H9 (cell line): ENCODE data around the gene SCGN. TPM values are rescaled to one million over a fixed set of nuclear protein-coding genes. Genes with fewer than 3 reads are reported as not detected.

Experiments used
- DNase-seq: peaks from one replicate; pipeline ENCODE4 v3.0.0-alpha.2; 2017
- H2AFZ ChIP-seq: one replicate; pipeline ENCODE4 v1.6.1; 2013; ENCODE audit warnings: mild to moderate bottlenecking, low read length, control low read depth, moderate library complexity
- H2AK5ac ChIP-seq: 2 replicates; pipeline ENCODE4 v1.6.1; 2013; ENCODE audit warnings: low read length, control low read depth, mixed read lengths; ENCODE audit not compliant: insufficient read length
- H2BK120ac ChIP-seq: one replicate; pipeline ENCODE4 v1.6.1; 2013; ENCODE audit warnings: low read depth, mild to moderate bottlenecking, low read length, control low read depth, inconsistent platforms; ENCODE audit not compliant: poor library complexity, severe bottlenecking
- H2BK12ac ChIP-seq: 2 replicates; pipeline ENCODE4 v1.6.1; 2013; ENCODE audit warnings: low read length, control low read depth, mixed read lengths, low read depth; ENCODE audit not compliant: insufficient read length
- H2BK15ac ChIP-seq: 2 replicates; pipeline ENCODE4 v1.6.1; 2013; ENCODE audit warnings: low read depth, low read length, control low read depth
- H2BK20ac ChIP-seq: one replicate; pipeline ENCODE4 v1.6.1; 2013; ENCODE audit warnings: low read depth, mild to moderate bottlenecking, low read length, control low read depth, inconsistent platforms; ENCODE audit not compliant: poor library complexity, severe bottlenecking
- H2BK5ac ChIP-seq: 2 replicates; pipeline ENCODE4 v1.6.1; 2013; ENCODE audit warnings: low read length, control low read depth, mixed read lengths; ENCODE audit not compliant: insufficient read length
- H3K14ac ChIP-seq: 2 replicates; pipeline ENCODE4 v1.6.1; 2013; ENCODE audit warnings: low read length, control low read depth; ENCODE audit not compliant: insufficient read depth
- H3K18ac ChIP-seq: 2 replicates; pipeline ENCODE4 v1.6.1; 2013; ENCODE audit warnings: low read depth, mild to moderate bottlenecking, mixed read lengths, low read length, control low read depth; ENCODE audit not compliant: insufficient read length
- H3K23ac ChIP-seq: 2 replicates; pipeline ENCODE4 v1.6.1; 2013; ENCODE audit warnings: low read length, control low read depth, mixed read lengths, low read depth; ENCODE audit not compliant: insufficient read length
- H3K23me2 ChIP-seq: 2 replicates; pipeline ENCODE4 v1.6.1; 2013; ENCODE audit warnings: low read depth, mild to moderate bottlenecking, mixed read lengths, low read length, control low read depth; ENCODE audit not compliant: insufficient read length, poor library complexity, severe bottlenecking
- H3K27ac ChIP-seq: 2 replicates; pipeline ENCODE4 v1.5.1; 2013; ENCODE audit warnings: low read length, control low read depth, mixed read lengths, low read depth; ENCODE audit not compliant: insufficient read length
- H3K27me3 ChIP-seq: 2 replicates; pipeline ENCODE4 v1.6.1; 2013; ENCODE audit warnings: low read length, control low read depth, inconsistent platforms; ENCODE audit not compliant: insufficient read depth
- H3K4ac ChIP-seq: 2 replicates; pipeline ENCODE4 v1.6.1; 2013; ENCODE audit warnings: low read depth, mild to moderate bottlenecking, control low read depth, inconsistent platforms, low read length, moderate library complexity
- H3K4me1 ChIP-seq: 2 replicates; pipeline ENCODE4 v1.6.1; 2013; ENCODE audit warnings: low read length, control low read depth, inconsistent platforms; ENCODE audit not compliant: insufficient read depth
- H3K4me2 ChIP-seq: 2 replicates; pipeline ENCODE4 v1.6.1; 2013; ENCODE audit warnings: low read length, control low read depth, mixed read lengths; ENCODE audit not compliant: insufficient read length, insufficient read depth
- H3K56ac ChIP-seq: 2 replicates; pipeline ENCODE4 v1.6.1; 2013; ENCODE audit warnings: low read depth, mild to moderate bottlenecking, mixed read lengths, low read length, control low read depth; ENCODE audit not compliant: insufficient read length
- H3K79me1 ChIP-seq: 2 replicates; pipeline ENCODE4 v1.6.1; 2013; ENCODE audit warnings: low read depth, mild to moderate bottlenecking, moderate library complexity, low read length, control low read depth, inconsistent platforms; ENCODE audit not compliant: insufficient read depth, poor library complexity, severe bottlenecking
- H3K79me2 ChIP-seq: 2 replicates; pipeline ENCODE4 v1.6.1; 2013; ENCODE audit warnings: low read length, control low read depth, inconsistent platforms; ENCODE audit not compliant: insufficient read depth
- H3K9ac ChIP-seq: 2 replicates; pipeline ENCODE4 v1.6.1; 2013; ENCODE audit warnings: low read length, control low read depth, mixed read lengths; ENCODE audit not compliant: insufficient read length; ENCODE audit errors: extremely low read depth
- H3K9me3 ChIP-seq: one replicate; pipeline ENCODE4 v1.6.1; 2013; ENCODE audit warnings: low read depth, low read length, inconsistent platforms; ENCODE audit not compliant: control insufficient read depth
- H3T11ph ChIP-seq: one replicate; pipeline ENCODE4 v1.6.1; 2013; ENCODE audit warnings: mild to moderate bottlenecking, low read length, control low read depth, inconsistent platforms
- H4K20me1 ChIP-seq: one replicate; pipeline ENCODE4 v1.6.1; 2013; ENCODE audit not compliant: control insufficient read depth, insufficient read length, insufficient read depth
- H4K5ac ChIP-seq: 2 replicates; pipeline ENCODE4 v1.6.1; 2013; ENCODE audit warnings: low read depth, mild to moderate bottlenecking, mixed read lengths, low read length, control low read depth; ENCODE audit not compliant: insufficient read length
- H4K8ac ChIP-seq: replicated peaks from 2 replicates; pipeline ENCODE4 v1.6.1; 2013; ENCODE audit warnings: low read length, control low read depth, mixed read lengths, low read depth; ENCODE audit not compliant: insufficient read length
- H4K91ac ChIP-seq: 2 replicates; pipeline ENCODE4 v1.6.1; 2013; ENCODE audit warnings: low read depth, mild to moderate bottlenecking, moderate library complexity, mixed read lengths, low read length, control low read depth; ENCODE audit not compliant: insufficient read length
- H3K27ac Mint-ChIP-seq, 3 experiments: 2 replicates in 2 of 3; 3 replicates in 1 of 3; pipeline ENCODE4 v1.8.0; 2020 to 2021; ENCODE audit warnings: mixed read lengths in 3 of 3, mild to moderate bottlenecking in 1 of 3, moderate library complexity in 1 of 3
- H3K27me3 Mint-ChIP-seq: 2 replicates; pipeline ENCODE4 v1.8.0; 2021; ENCODE audit warnings: low read depth, mild to moderate bottlenecking, moderate library complexity, mixed read lengths
- H3K36me3 Mint-ChIP-seq, 3 experiments: 2 replicates in 2 of 3; 3 replicates in 1 of 3; pipeline ENCODE4 v1.8.0; 2020 to 2021; ENCODE audit warnings: low read depth in 3 of 3, mixed read lengths in 3 of 3; ENCODE audit not compliant: insufficient read depth in 1 of 3
- H3K4me1 Mint-ChIP-seq, 2 experiments: 2 replicates each; pipeline ENCODE4 v1.8.0; 2020; ENCODE audit warnings: mixed read lengths in 2 of 2
- H3K4me3 Mint-ChIP-seq, 2 experiments: 2 replicates in 1 of 2; 3 replicates in 1 of 2; pipeline ENCODE4 v1.8.0; 2020 to 2021; ENCODE audit warnings: mild to moderate bottlenecking in 2 of 2, mixed read lengths in 2 of 2, moderate library complexity in 1 of 2
- H3K9me3 Mint-ChIP-seq, 2 experiments: 2 replicates in 1 of 2; 3 replicates in 1 of 2; pipeline ENCODE4 v1.8.0; 2020; ENCODE audit warnings: mild to moderate bottlenecking in 2 of 2, mixed read lengths in 2 of 2, moderate library complexity in 1 of 2
- WGBS: extraction: QIAGEN DNeasy Blood & Tissue Kit; methylation state at CpG from one replicate; pipeline ENCODE4 v1.1.7; 2013; ENCODE audit warnings: missing lambda C conversion rate, low lambda C conversion rate, mixed read lengths; ENCODE audit not compliant: insufficient read length; ENCODE audit errors: extremely low coverage; 5-methylcytosine and 5-hydroxymethylcytosine counted together
- total RNA-seq: library from RNA; stranded (reverse); gene quantifications from 2 replicates; pipeline ENCODE4 v1.2.1, GENCODE V29; 2021
- TF ChIP-seq, protein P1 (sequence below): fragments of 200-600 bp; sonication (generic); conservative IDR thresholded peaks from 3 replicates; pipeline ENCODE4 v1.8.0; 2021; ENCODE audit warnings: antibody characterized with exemption, mild to moderate bottlenecking

Gene SCGN
- total RNA-seq, 1 experiment from 2014 or later = not detected

DNA sequence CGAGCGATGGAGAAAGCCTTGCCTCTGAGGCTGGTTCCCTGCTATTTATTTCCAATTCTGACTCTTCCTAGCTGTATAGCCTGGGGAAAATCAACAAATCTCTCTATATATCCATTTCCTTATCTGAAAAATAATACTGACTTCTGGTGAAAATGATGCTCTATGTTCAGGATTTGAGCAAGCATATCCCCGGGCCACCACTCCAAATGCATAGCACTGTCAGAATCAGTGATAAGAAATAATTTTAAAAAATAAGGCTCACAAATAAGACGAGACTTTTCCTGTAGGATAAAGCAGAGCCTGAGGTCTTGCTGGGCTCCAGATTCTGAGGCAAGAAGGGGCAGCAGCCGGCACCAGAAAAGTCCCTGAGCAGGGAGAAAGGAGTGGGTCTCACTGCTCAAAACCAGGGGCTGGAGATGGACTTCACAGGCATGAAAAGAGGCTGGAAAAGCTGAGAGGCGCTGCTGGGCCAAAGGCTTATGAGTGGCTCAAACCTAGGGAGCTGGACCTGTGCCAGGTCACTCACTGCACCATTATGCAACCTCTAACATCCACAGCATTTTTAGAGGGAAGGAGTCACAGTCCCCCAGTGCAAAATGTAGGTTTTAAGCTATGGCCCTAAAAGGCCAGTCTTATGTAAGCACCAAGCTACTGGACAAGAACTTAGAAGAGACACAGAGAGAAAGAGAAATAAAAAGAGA, 54.4 kb downstream of the SCGN start:
- TF ChIP-seq, protein P1, sequence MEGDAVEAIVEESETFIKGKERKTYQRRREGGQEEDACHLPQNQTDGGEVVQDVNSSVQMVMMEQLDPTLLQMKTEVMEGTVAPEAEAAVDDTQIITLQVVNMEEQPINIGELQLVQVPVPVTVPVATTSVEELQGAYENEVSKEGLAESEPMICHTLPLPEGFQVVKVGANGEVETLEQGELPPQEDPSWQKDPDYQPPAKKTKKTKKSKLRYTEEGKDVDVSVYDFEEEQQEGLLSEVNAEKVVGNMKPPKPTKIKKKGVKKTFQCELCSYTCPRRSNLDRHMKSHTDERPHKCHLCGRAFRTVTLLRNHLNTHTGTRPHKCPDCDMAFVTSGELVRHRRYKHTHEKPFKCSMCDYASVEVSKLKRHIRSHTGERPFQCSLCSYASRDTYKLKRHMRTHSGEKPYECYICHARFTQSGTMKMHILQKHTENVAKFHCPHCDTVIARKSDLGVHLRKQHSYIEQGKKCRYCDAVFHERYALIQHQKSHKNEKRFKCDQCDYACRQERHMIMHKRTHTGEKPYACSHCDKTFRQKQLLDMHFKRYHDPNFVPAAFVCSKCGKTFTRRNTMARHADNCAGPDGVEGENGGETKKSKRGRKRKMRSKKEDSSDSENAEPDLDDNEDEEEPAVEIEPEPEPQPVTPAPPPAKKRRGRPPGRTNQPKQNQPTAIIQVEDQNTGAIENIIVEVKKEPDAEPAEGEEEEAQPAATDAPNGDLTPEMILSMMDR = no peak
- Histone ChIP-seq H2BK5ac (no peak overlapping the region), H2AFZ (no peak overlapping the region), H3K79me1 (no peaks in the 10 kb centered on the region), H3K23me2 (no peaks in the 10 kb centered on the region), H4K91ac (no peak overlapping the region), H3K4me2 (no peak overlapping the region), H3K27ac (no peak overlapping the region), H4K20me1 (no peaks in the 10 kb centered on the region), H3K23ac (no peak overlapping the region), H3K27me3 (no peaks in the 10 kb centered on the region), H2BK120ac (no peak overlapping the region), H3K56ac (no peak overlapping the region), H3K9me3 (no peaks in the 10 kb centered on the region), H3K18ac (no peak overlapping the region), H2BK20ac (no peak overlapping the region), H2BK12ac (no peak overlapping the region), H3K9ac (no peak overlapping the region), H3K4me1 (no peaks in the 10 kb centered on the region), H4K8ac (no peak overlapping the region), H3K14ac (no peak overlapping the region), H3K79me2 (no peaks in the 10 kb centered on the region), H2AK5ac (no peak overlapping the region), H2BK15ac (no peak overlapping the region), H3K4ac (no peak overlapping the region), H4K5ac (no peak overlapping the region), H3T11ph (no peak overlapping the region)
- WGBS = no CpG with 5 or more reads among the region's 6 CpGs
- DNase-seq = no peak
- no peak overlapping the region; a peak in 1 of 7 replicates for H3K27ac Mint-ChIP-seq
- no peaks in the 10 kb centered on the region for H3K36me3 Mint-ChIP-seq
- H3K4me1 Mint-ChIP-seq = no peaks in the 10 kb centered on the region
- H3K27me3 Mint-ChIP-seq = peaks cover 3% of the 10 kb centered on the region; the same call in 1 of the 2 replicates
- no peak overlapping the region for H3K4me3 Mint-ChIP-seq
- no peaks in the 10 kb centered on the region for H3K9me3 Mint-ChIP-seq
